Naive thymus-derived CD4-positive, alpha-beta T cell (primary cell): ENCODE measurements around the gene CLECL1. TPM values are rescaled to one million over a fixed set of nuclear protein-coding genes. Genes with fewer than 3 reads are reported as not detected.
"Not testable (repeated sequence)": the region's sequence is repeated elsewhere in the genome, so short reads cannot be mapped to it uniquely, and the experiment has no call there.

Experiments used
- ATAC-seq: fragments of 150-1000 bp; cut with Tn5 transposase; 2 replicates; pipeline ENCODE4 v1.10.0; 2021; ENCODE audit warnings: mild to moderate bottlenecking, moderate library complexity
- CTCF ChIA-PET: fragments of 350-600 bp; sonication (Branson Sonifier 250); formaldehyde crosslinking; loops from one replicate; lab custom pipeline; 2021; ENCODE audit warnings: antibody characterized with exemption; lab: Charles Lee
- POLR2A ChIA-PET: fragments of 350-600 bp; sonication (Branson Sonifier 250); formaldehyde crosslinking; loops from one replicate; lab custom pipeline; 2021; ENCODE audit warnings: antibody characterized with exemption, inconsistent platforms; lab: Charles Lee
- DNase-seq, 9 donors: peaks; one replicate each; pipeline versions ENCODE4 v3.0.0 to v3.0.0-alpha.2; 2020 to 2022; ENCODE audit warnings: mixed read lengths in 1 of 9
- H3K27ac ChIP-seq: one replicate; pipeline ENCODE4 v1.7.0; 2013; ENCODE audit warnings: mild to moderate bottlenecking, low read depth, low read length, moderate library complexity
- H3K27me3 ChIP-seq, 2 donors: one replicate each; pipeline ENCODE4 v1.7.0; 2013; ENCODE audit warnings: low read length in 2 of 2, mild to moderate bottlenecking in 2 of 2, moderate library complexity in 2 of 2; ENCODE audit not compliant: control insufficient read depth in 2 of 2, insufficient read depth in 2 of 2
- H3K36me3 ChIP-seq, 3 experiments: 1 replicate in 2 of 3; 2 replicates in 1 of 3; pipeline ENCODE4 v1.7.0; 2013; ENCODE audit warnings: low read length in 3 of 3, mild to moderate bottlenecking in 3 of 3, moderate library complexity in 1 of 3; ENCODE audit not compliant: insufficient read depth in 3 of 3, control insufficient read depth in 2 of 3
- H3K4me1 ChIP-seq, 2 donors: one replicate each; pipeline ENCODE4 v1.7.0; 2013; ENCODE audit warnings: low read length in 2 of 2, mild to moderate bottlenecking in 2 of 2, moderate library complexity in 1 of 2; ENCODE audit not compliant: control insufficient read depth in 2 of 2, insufficient read depth in 2 of 2
- H3K4me3 ChIP-seq: 2 replicates; pipeline ENCODE4 v1.7.0; 2013; ENCODE audit warnings: mild to moderate bottlenecking, low read length
- H3K9me3 ChIP-seq, 3 experiments: 1 replicate in 2 of 3; 2 replicates in 1 of 3; pipeline ENCODE4 v1.7.0; 2013; ENCODE audit warnings: low read length in 3 of 3; ENCODE audit not compliant: control insufficient read depth in 2 of 3
- H3K27ac Mint-ChIP-seq, 9 donors: one replicate each; pipeline ENCODE4 v1.8.0; 2020 to 2022; ENCODE audit warnings: mixed read lengths in 9 of 9, mild to moderate bottlenecking in 8 of 9, moderate library complexity in 5 of 9, inconsistent platforms in 2 of 9
- H3K27me3 Mint-ChIP-seq, 5 donors: one replicate each; pipeline ENCODE4 v1.8.0; 2021 to 2022; ENCODE audit warnings: mixed read lengths in 5 of 5, mild to moderate bottlenecking in 1 of 5
- H3K36me3 Mint-ChIP-seq, 5 donors: one replicate each; pipeline ENCODE4 v1.8.0; 2020 to 2022; ENCODE audit warnings: mixed read lengths in 5 of 5, mild to moderate bottlenecking in 3 of 5, inconsistent platforms in 1 of 5
- H3K4me1 Mint-ChIP-seq, 7 donors: one replicate each; pipeline ENCODE4 v1.8.0; 2020 to 2022; ENCODE audit warnings: mixed read lengths in 7 of 7, mild to moderate bottlenecking in 3 of 7, inconsistent platforms in 1 of 7
- H3K4me3 Mint-ChIP-seq, 10 donors: one replicate each; pipeline ENCODE4 v1.8.0; 2020 to 2022; ENCODE audit warnings: mild to moderate bottlenecking in 10 of 10, mixed read lengths in 10 of 10, moderate library complexity in 6 of 10, inconsistent platforms in 2 of 10
- H3K9me3 Mint-ChIP-seq, 11 donors: one replicate each; pipeline ENCODE4 v1.8.0; 2020 to 2022; ENCODE audit warnings: mixed read lengths in 11 of 11, mild to moderate bottlenecking in 4 of 11, inconsistent platforms in 1 of 11, moderate library complexity in 1 of 11
- intact Hi-C, 2 donors: fragments of 100-400 bp; cut with micrococcal nuclease; formaldehyde crosslinking; loops; one replicate each; pipeline ENCODE4 v1.15.1; 2023
- polyA plus RNA-seq, 2 donors: library from polyadenylated mRNA; unstranded; fragments of 300-500 nt; fragmentation: Illumina TruSeq; gene quantifications; one replicate each; pipeline ENCODE4 v1.2.3, GENCODE V29; 2021
- total RNA-seq, 6 experiments: library from RNA in 5 of 6; stranded (reverse) in 5 of 6; gene quantifications; 1 replicate in 5 of 6; 2 replicates in 1 of 6; pipeline ENCODE4 v1.2.3 and lab custom pipeline; 2021 to 2026

CLECL1 gene
- total and polyA plus RNA-seq, 7 experiments from 2014 or later = 0.38 to 6.1 (median 0.43) TPM; not detected in 2

- CTCF ChIA-PET = interaction anchor here (0.8 to 1.1 kb wide), 2 partner anchors 26 to 54 kb away, joined by 4 to 7 read pairs; no protein-coding TSS in a partner anchor
These were observed 45.7 kb downstream of the CLECL1 start for GRCh38 chr12:9687228-9687627.

GRCh38 chr12:9685915-9686314 is 47.0 kb downstream of the CLECL1 start:
- Mint-ChIP-seq H3K4me3 (peak overlapping the region; percentile 17 to 89 (median 58)), H3K9me3 (peaks cover 0 to 66% (median 30%) of the 10 kb centered on the region in 11 donors), H3K4me1 (peaks cover 37 to 89% (median 76%) of the 10 kb centered on the region in 7 donors), H3K36me3 (peaks cover 43 to 95% (median 88%) of the 10 kb centered on the region in 5 donors), H3K27me3 (no peaks in the 10 kb centered on the region), H3K27ac (peak overlapping the region; percentile 56 to 87 (median 76))
- Histone ChIP-seq H3K9me3 (peaks cover 0 to 24% (median 6%) of the 10 kb centered on the region in 3 experiments), H3K4me1 (peaks cover 26 to 41% of the 10 kb centered on the region in 2 donors), H3K36me3 (peaks cover 42 to 78% (median 46%) of the 10 kb centered on the region in 3 experiments), H3K4me3 (peak overlapping the region; percentile 19), H3K27ac (peak overlapping the region; percentile 59), H3K27me3 (no peaks in the 10 kb centered on the region)
- intact Hi-C loops = loop anchor here (1.0 to 5.0 kb wide), 3 partner anchors 8 to 34 kb away; no protein-coding TSS in a partner anchor
- CTCF ChIA-PET = interaction anchor here (1.1 kb wide), 1 partner anchor 53 kb away, joined by 4 read pairs; no protein-coding TSS in a partner anchor
- DNase-seq (no peak), ATAC-seq (peak; percentile 12)
- POLR2A ChIA-PET = interaction anchor here (0.6 to 20.5 kb wide), 9 partner anchors 10 to 50 kb away, joined by 3 to 686 read pairs (median 6); partner anchors contain the start of gene CLEC2D

More at GRCh38 chr12:9687228-9687627, 45.7 kb downstream of the CLECL1 start:
- no peak for DNase-seq
- Histone ChIP-seq H3K9me3 (peaks cover 0 to 33% (median 6%) of the 10 kb centered on the region in 3 experiments), H3K36me3 (peaks cover 36 to 78% (median 43%) of the 10 kb centered on the region in 3 experiments), H3K27ac (peak overlapping the region; percentile 40), H3K4me1 (peaks cover 26 to 41% of the 10 kb centered on the region in 2 donors), H3K4me3 (no peak overlapping the region), H3K27me3 (no peaks in the 10 kb centered on the region)
- POLR2A ChIA-PET = interaction anchor here (0.6 to 20.5 kb wide), 8 partner anchors 10 to 52 kb away, joined by 3 to 686 read pairs (median 6); partner anchors contain the start of gene CLEC2D
- Mint-ChIP-seq H3K36me3 (peaks cover 49 to 95% (median 88%) of the 10 kb centered on the region in 5 donors), H3K4me1 (peaks cover 34 to 89% (median 77%) of the 10 kb centered on the region in 7 donors), H3K4me3 (peak overlapping the region in 8 of 10 donors; percentile 21 to 89 (median 34)), H3K27ac (peak overlapping the region in 7 of 9 donors; percentile 5 to 83 (median 67)), H3K27me3 (no peaks in the 10 kb centered on the region), H3K9me3 (peaks cover 0 to 66% (median 32%) of the 10 kb centered on the region in 11 donors)
- no peak for ATAC-seq
- intact Hi-C loops = loop anchor here (2.0 to 5.0 kb wide), 2 partner anchors 14 to 35 kb away; no protein-coding TSS in a partner anchor

GRCh38 chr12:9685366-9685765 is 47.5 kb downstream of the CLECL1 start:
- POLR2A ChIA-PET = interaction anchor here (1.1 to 20.5 kb wide), 5 partner anchors 9 to 27 kb away, joined by 3 to 686 read pairs (median 7); partner anchors contain the start of gene CLEC2D
- ATAC-seq = peak; percentile 42
- peaks cover 46 to 77% (median 47%) of the 10 kb centered on the region in 3 experiments for H3K36me3 ChIP-seq
- Mint-ChIP-seq H3K36me3 (peaks cover 42 to 95% (median 88%) of the 10 kb centered on the region in 5 donors), H3K27ac (peak overlapping the region in 8 of 9 donors; percentile 49 to 88 (median 72)), H3K4me3 (peak overlapping the region; percentile 31 to 89 (median 62)), H3K9me3 (peaks cover 1 to 66% (median 29%) of the 10 kb centered on the region in 11 donors), H3K4me1 (peaks cover 37 to 89% (median 74%) of the 10 kb centered on the region in 7 donors)
- H3K27me3 ChIP-seq, H3K27me3 Mint-ChIP-seq, DNase-seq, CTCF ChIA-PET: not testable (repeated sequence)
- intact Hi-C loops = loop anchor here (5.0 kb wide), 1 partner anchor 33 kb away; no protein-coding TSS in a partner anchor
- peak overlapping the region; percentile 19 for H3K4me3 ChIP-seq
- peak overlapping the region; percentile 59 for H3K27ac ChIP-seq
- peaks cover 29 to 41% of the 10 kb centered on the region in 2 donors for H3K4me1 ChIP-seq
- peaks cover 0 to 21% (median 6%) of the 10 kb centered on the region in 3 experiments for H3K9me3 ChIP-seq

GRCh38 chr12:9682949-9683348 is 49.9 kb downstream of the CLECL1 start:
- Histone ChIP-seq H3K4me1 (peaks cover 46 to 50% of the 10 kb centered on the region in 2 donors), H3K36me3 (peaks cover 25 to 64% (median 29%) of the 10 kb centered on the region in 3 experiments), H3K9me3 (peaks cover 4 to 12% (median 6%) of the 10 kb centered on the region in 3 experiments)
- ATAC-seq, H3K4me3 ChIP-seq, DNase-seq, H3K27me3 ChIP-seq, H3K27me3 Mint-ChIP-seq, H3K27ac ChIP-seq: not testable (repeated sequence)
- Mint-ChIP-seq H3K9me3 (peaks cover 4 to 58% (median 24%) of the 10 kb centered on the region in 11 donors), H3K36me3 (peaks cover 39 to 90% (median 79%) of the 10 kb centered on the region in 5 donors), H3K4me1 (peaks cover 48 to 94% (median 86%) of the 10 kb centered on the region in 7 donors), H3K4me3 (peak overlapping the region; percentile 38 to 89 (median 60)), H3K27ac (peak overlapping the region; percentile 54 to 86 (median 67))
- CTCF ChIA-PET = interaction anchor here (0.6 to 1.6 kb wide), 2 partner anchors 56 to 68 kb away, joined by 3 read pairs; no protein-coding TSS in a partner anchor
- POLR2A ChIA-PET = interaction anchor here (0.6 to 20.5 kb wide), 6 partner anchors 10 to 78 kb away, joined by 4 to 686 read pairs (median 16); partner anchors contain the start of genes CD69 and CLEC2D
- intact Hi-C loops = loop anchor here in 1 of 2 donors (1.0 kb wide), 1 partner anchor 9 kb away; no protein-coding TSS in a partner anchor

- POLR2A ChIA-PET = interaction anchor here (1.0 to 20.5 kb wide), 8 partner anchors 9 to 78 kb away, joined by 3 to 686 read pairs (median 6); partner anchors contain the start of genes CD69 and CLEC2D
- peak overlapping the region in 9 of 10 donors; percentile 38 to 89 (median 60) for H3K4me3 Mint-ChIP-seq
- H3K4me3 ChIP-seq, DNase-seq, H3K27me3 Mint-ChIP-seq, CTCF ChIA-PET, ATAC-seq, H3K27me3 ChIP-seq, H3K27ac ChIP-seq: not testable (repeated sequence)
- Histone ChIP-seq H3K4me1 (peaks cover 48 to 51% of the 10 kb centered on the region in 2 donors), H3K36me3 (peaks cover 24 to 61% (median 28%) of the 10 kb centered on the region in 3 experiments), H3K9me3 (peaks cover 4 to 12% (median 6%) of the 10 kb centered on the region in 3 experiments)
- H3K36me3 Mint-ChIP-seq = peaks cover 39 to 89% (median 82%) of the 10 kb centered on the region in 5 donors
- intact Hi-C loops = loop anchor here in 1 of 2 donors (1.0 kb wide), 1 partner anchor 8 kb away; no protein-coding TSS in a partner anchor
- peaks cover 52 to 99% (median 90%) of the 10 kb centered on the region in 7 donors for H3K4me1 Mint-ChIP-seq
- H3K9me3 Mint-ChIP-seq = peaks cover 4 to 58% (median 24%) of the 10 kb centered on the region in 11 donors
- H3K27ac Mint-ChIP-seq = peak overlapping the region; percentile 48 to 86 (median 67)
These were observed 50.4 kb downstream of the CLECL1 start for GRCh38 chr12:9682508-9682907.

- Mint-ChIP-seq H3K27ac (peak overlapping the region; percentile 90 to 99 (median 95)), H3K4me1 (peaks cover 44 to 81% (median 68%) of the 10 kb centered on the region in 7 donors), H3K27me3 (peaks cover 0 to 8% (median 0%) of the 10 kb centered on the region in 5 donors), H3K36me3 (peaks cover 9 to 82% (median 56%) of the 10 kb centered on the region in 5 donors), H3K9me3 (peaks cover 0 to 8% (median 5%) of the 10 kb centered on the region in 11 donors), H3K4me3 (peak overlapping the region; percentile 89 to 99 (median 92))
- intact Hi-C loops = loop anchor here (1.0 to 2.0 kb wide), 5 partner anchors 8 to 67 kb away; no protein-coding TSS in a partner anchor
- DNase-seq (peak in 6 of 9 donors; percentile 28 to 57 (median 56)), ATAC-seq (peak; percentile 27)
- Histone ChIP-seq H3K9me3 (no peaks in the 10 kb centered on the region), H3K27ac (peak overlapping the region; percentile 83), H3K36me3 (no peaks in the 10 kb centered on the region), H3K27me3 (no peaks in the 10 kb centered on the region), H3K4me1 (peaks cover 26 to 38% of the 10 kb centered on the region in 2 donors), H3K4me3 (peak overlapping the region; percentile 80)
- POLR2A ChIA-PET = interaction anchor here (0.6 to 20.5 kb wide), 18 partner anchors 9 to 1738 kb away, joined by 3 to 686 read pairs (median 6); partner anchors contain the start of genes CD69, CLEC2B, CLEC2D and SLC2A3
- CTCF ChIA-PET = interaction anchor here (0.7 to 1.6 kb wide), 5 partner anchors 9 to 34 kb away, joined by 3 to 7 read pairs (median 4); no protein-coding TSS in a partner anchor
These were observed 58.7 kb downstream of the CLECL1 start for GRCh38 chr12:9674226-9674590.
